HepG2 (cell line): Measurements from ENCODE around the gene TUBB4B. TPM values are rescaled to one million over a fixed set of nuclear protein-coding genes. Genes with fewer than 3 reads are reported as not detected.

Experiments
- BCL6 ChIP-seq: IDR thresholded peaks from 2 replicates; pipeline ENCODE4 v1.6.1; 2016; ENCODE audit warnings: missing genetic modification reagents, missing compliant biosample characterization
- GABPB1 ChIP-seq: IDR thresholded peaks from 2 replicates; pipeline ENCODE4 v1.6.1; 2016; ENCODE audit warnings: mild to moderate bottlenecking, missing genetic modification reagents, moderate library complexity, missing compliant biosample characterization
- HNRNPH1 ChIP-seq: fragments of 200-400 bp; formaldehyde crosslinking; optimal IDR thresholded peaks from 2 replicates; pipeline ENCODE3; 2017; ENCODE audit warnings: mild to moderate bottlenecking, low read depth, low read length
- HNRNPL ChIP-seq: fragments of 200-400 bp; formaldehyde crosslinking; IDR thresholded peaks from 2 replicates; pipeline ENCODE4 v1.6.1; 2017; ENCODE audit warnings: mild to moderate bottlenecking, low read depth, low read length
- NONO ChIP-seq, 2 experiments: fragments of 450-650 bp in 1 of 2; sonication (generic) in 1 of 2; formaldehyde crosslinking in 1 of 2; IDR thresholded peaks in 1 of 2; conservative IDR thresholded peaks in 1 of 2; 2 replicates each; pipeline versions ENCODE4 v1.6.1 to v1.8.0; 2017 to 2022; ENCODE audit warnings: mild to moderate bottlenecking in 1 of 2, missing genetic modification reagents in 1 of 2, moderate library complexity in 1 of 2
- PAX8 ChIP-seq: sonication (generic); formaldehyde crosslinking; IDR thresholded peaks from 2 replicates; pipeline ENCODE4 v1.8.0; 2022; ENCODE audit warnings: mild to moderate bottlenecking, missing genetic modification reagents, borderline replicate concordance
- SP5 ChIP-seq: IDR thresholded peaks from 2 replicates; pipeline ENCODE4 v1.6.1; 2016; ENCODE audit warnings: low read depth, borderline replicate concordance
- ZFP36L1 ChIP-seq: sonication (generic); formaldehyde crosslinking; IDR thresholded peaks from 2 replicates; pipeline ENCODE4 v1.8.0; 2022; ENCODE audit warnings: mild to moderate bottlenecking, missing genetic modification reagents, moderate library complexity
- ZNF124 ChIP-seq: sonication (generic); formaldehyde crosslinking; IDR thresholded peaks from 2 replicates; pipeline ENCODE4 v1.4.0; 2020; ENCODE audit warnings: missing genetic modification reagents
- ZNF282 ChIP-seq: fragments of 450-650 bp; IDR thresholded peaks from 2 replicates; pipeline ENCODE4 v1.6.1; 2018; ENCODE audit not compliant: partially characterized antibody
- ZNF317 ChIP-seq: sonication (generic); formaldehyde crosslinking; IDR thresholded peaks from 2 replicates; pipeline ENCODE4 v1.5.0; 2020; ENCODE audit warnings: mild to moderate bottlenecking, missing genetic modification reagents
- ZNF501 ChIP-seq: sonication (generic); formaldehyde crosslinking; IDR thresholded peaks from 2 replicates; pipeline ENCODE4 v1.5.1; 2020; ENCODE audit warnings: mild to moderate bottlenecking, moderate library complexity, missing genetic modification reagents
- ZNF558 ChIP-seq: sonication (generic); formaldehyde crosslinking; IDR thresholded peaks from 2 replicates; pipeline ENCODE4 v1.9.0; 2022; ENCODE audit warnings: mild to moderate bottlenecking, missing genetic modification reagents, borderline replicate concordance
- ZNF607 ChIP-seq: sonication (generic); formaldehyde crosslinking; IDR thresholded peaks from 2 replicates; pipeline ENCODE4 v1.5.1; 2020; ENCODE audit warnings: missing genetic modification reagents, mild to moderate bottlenecking, borderline replicate concordance
- polyA plus RNA-seq, 8 experiments: library from polyadenylated mRNA; depleted of rRNA in 3 of 8; stranded (reverse) in 7 of 8; unstranded in 1 of 8; fragments of >200 nt; fragmentation: Illumina TruSeq in 4 of 8; extraction: Trizol in 4 of 8; gene quantifications; 2 replicates each; pipeline versions ENCODE4 v1.2.1 to v1.2.3, GENCODE V29; 2011 to 2016; ENCODE audit warnings: low read depth in 4 of 8, missing spikeins in 1 of 8, mixed read lengths in 1 of 8; ENCODE audit not compliant: insufficient read depth in 1 of 8
- total RNA-seq, 5 experiments: library from RNA; depleted of rRNA; stranded (reverse); fragments of >200 nt; fragmentation: Illumina TruSeq; extraction: Trizol; gene quantifications; 2 replicates each; pipeline ENCODE4 v1.2.3, GENCODE V29; 2016; ENCODE audit warnings: low read depth in 1 of 5
- TF ChIP-seq, protein P1 (sequence below): sonication (generic); formaldehyde crosslinking; IDR thresholded peaks from 2 replicates; pipeline ENCODE4 v1.4.0; 2020; ENCODE audit warnings: missing genetic modification reagents, mild to moderate bottlenecking, borderline replicate concordance
- TF ChIP-seq, protein P2 (sequence below): sonication (generic); formaldehyde crosslinking; IDR thresholded peaks from 2 replicates; pipeline ENCODE4 v1.9.0; 2022; ENCODE audit warnings: missing genetic modification reagents, mild to moderate bottlenecking, borderline replicate concordance
- TF ChIP-seq, protein P3 (sequence below): IDR thresholded peaks from 2 replicates; pipeline ENCODE4 v1.6.1; 2018; ENCODE audit warnings: missing genetic modification reagents
- TF ChIP-seq, protein P4 (sequence below): sonication (generic); formaldehyde crosslinking; IDR thresholded peaks from 2 replicates; pipeline ENCODE4 v1.4.0; 2020; ENCODE audit warnings: mild to moderate bottlenecking, missing genetic modification reagents

Gene TUBB4B
- total and polyA plus RNA-seq, 2 of the 13 experiments (the other 11 are each of a cell fraction or from before 2014, with no cell fraction given), result 182 to 412 TPM

DNA sequence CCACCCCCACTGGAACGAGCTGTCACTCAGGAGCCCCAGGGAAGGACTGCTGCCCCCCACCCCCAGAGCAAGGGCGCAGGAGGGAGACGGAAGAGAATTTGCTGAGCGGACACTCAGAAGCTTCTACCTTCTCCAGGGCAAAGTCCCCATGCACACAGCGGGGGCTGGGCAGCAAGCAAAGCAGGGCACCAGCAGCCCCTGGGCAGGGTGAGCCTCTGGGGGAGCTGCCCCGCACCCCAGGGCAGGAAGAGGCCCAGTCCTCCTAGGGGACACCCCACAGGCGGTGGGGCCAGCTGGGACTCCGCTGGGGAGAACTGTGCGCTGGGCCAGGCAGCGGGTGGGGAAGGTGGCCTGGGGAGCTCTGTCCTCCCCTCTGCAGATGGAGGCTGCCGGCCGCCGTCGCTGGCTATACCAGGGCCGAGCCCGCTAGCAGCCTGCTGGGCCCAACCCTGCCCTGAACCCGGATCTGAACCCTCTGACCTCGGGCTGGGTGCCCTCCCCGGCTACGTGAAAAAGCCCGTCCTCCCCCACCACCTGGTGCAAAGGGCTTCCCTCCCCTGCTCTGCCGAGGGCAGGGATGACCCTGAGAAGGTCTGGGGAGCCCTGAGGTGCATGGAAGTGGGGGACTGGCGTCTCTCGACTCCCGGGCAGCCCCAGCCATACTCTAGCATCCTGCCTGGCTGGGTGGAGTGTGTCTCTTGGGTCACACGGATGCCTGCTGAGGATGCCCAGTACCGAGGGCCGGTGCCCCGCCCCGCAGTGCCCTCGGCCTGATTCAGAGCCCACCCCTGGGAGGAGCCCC lies 11.0 kb upstream of the TUBB4B start (continued):
- peak; percentile 91 for TF ChIP-seq ZNF501 (CRISPR knock-in tag)
- TF ChIP-seq GABPB1 (CRISPR knock-in tag), result peak; percentile 95
- TF ChIP-seq PAX8, result 0 out of 2 replicates have a peak, but pooled peaks have one; percentile 21
- peak; percentile 49 for TF ChIP-seq BCL6 (CRISPR knock-in tag)
- no peak for TF ChIP-seq HNRNPH1
- TF ChIP-seq, protein P1, sequence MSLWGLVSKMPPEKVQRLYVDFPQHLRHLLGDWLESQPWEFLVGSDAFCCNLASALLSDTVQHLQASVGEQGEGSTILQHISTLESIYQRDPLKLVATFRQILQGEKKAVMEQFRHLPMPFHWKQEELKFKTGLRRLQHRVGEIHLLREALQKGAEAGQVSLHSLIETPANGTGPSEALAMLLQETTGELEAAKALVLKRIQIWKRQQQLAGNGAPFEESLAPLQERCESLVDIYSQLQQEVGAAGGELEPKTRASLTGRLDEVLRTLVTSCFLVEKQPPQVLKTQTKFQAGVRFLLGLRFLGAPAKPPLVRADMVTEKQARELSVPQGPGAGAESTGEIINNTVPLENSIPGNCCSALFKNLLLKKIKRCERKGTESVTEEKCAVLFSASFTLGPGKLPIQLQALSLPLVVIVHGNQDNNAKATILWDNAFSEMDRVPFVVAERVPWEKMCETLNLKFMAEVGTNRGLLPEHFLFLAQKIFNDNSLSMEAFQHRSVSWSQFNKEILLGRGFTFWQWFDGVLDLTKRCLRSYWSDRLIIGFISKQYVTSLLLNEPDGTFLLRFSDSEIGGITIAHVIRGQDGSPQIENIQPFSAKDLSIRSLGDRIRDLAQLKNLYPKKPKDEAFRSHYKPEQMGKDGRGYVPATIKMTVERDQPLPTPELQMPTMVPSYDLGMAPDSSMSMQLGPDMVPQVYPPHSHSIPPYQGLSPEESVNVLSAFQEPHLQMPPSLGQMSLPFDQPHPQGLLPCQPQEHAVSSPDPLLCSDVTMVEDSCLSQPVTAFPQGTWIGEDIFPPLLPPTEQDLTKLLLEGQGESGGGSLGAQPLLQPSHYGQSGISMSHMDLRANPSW (CRISPR knock-in tag), result peak; percentile 91; the same call in 1 of the 2 replicates
- TF ChIP-seq, protein P2, sequence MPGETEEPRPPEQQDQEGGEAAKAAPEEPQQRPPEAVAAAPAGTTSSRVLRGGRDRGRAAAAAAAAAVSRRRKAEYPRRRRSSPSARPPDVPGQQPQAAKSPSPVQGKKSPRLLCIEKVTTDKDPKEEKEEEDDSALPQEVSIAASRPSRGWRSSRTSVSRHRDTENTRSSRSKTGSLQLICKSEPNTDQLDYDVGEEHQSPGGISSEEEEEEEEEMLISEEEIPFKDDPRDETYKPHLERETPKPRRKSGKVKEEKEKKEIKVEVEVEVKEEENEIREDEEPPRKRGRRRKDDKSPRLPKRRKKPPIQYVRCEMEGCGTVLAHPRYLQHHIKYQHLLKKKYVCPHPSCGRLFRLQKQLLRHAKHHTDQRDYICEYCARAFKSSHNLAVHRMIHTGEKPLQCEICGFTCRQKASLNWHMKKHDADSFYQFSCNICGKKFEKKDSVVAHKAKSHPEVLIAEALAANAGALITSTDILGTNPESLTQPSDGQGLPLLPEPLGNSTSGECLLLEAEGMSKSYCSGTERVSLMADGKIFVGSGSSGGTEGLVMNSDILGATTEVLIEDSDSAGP (CRISPR knock-in tag), result peak; percentile 46; the same call in 1 of the 2 replicates
- TF ChIP-seq NONO (IDR thresholded peaks at IDR 0.05), result no peak
- TF ChIP-seq NONO (CRISPR knock-in tag; conservative IDR thresholded peaks at IDR 0.05), result peak; percentile 89
- TF ChIP-seq HNRNPL, result peak; percentile 98
- TF ChIP-seq, protein P3, sequence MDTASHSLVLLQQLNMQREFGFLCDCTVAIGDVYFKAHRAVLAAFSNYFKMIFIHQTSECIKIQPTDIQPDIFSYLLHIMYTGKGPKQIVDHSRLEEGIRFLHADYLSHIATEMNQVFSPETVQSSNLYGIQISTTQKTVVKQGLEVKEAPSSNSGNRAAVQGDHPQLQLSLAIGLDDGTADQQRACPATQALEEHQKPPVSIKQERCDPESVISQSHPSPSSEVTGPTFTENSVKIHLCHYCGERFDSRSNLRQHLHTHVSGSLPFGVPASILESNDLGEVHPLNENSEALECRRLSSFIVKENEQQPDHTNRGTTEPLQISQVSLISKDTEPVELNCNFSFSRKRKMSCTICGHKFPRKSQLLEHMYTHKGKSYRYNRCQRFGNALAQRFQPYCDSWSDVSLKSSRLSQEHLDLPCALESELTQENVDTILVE, result peak; percentile 28; the same call in 1 of the 2 replicates
- 0 out of 2 replicates have a peak, but pooled peaks have one; percentile 60 for TF ChIP-seq ZNF607 (CRISPR knock-in tag)
- TF ChIP-seq ZNF317 (CRISPR knock-in tag), result no peak
- peak; percentile 41 for TF ChIP-seq SP5 (CRISPR knock-in tag)
- TF ChIP-seq, protein P4, sequence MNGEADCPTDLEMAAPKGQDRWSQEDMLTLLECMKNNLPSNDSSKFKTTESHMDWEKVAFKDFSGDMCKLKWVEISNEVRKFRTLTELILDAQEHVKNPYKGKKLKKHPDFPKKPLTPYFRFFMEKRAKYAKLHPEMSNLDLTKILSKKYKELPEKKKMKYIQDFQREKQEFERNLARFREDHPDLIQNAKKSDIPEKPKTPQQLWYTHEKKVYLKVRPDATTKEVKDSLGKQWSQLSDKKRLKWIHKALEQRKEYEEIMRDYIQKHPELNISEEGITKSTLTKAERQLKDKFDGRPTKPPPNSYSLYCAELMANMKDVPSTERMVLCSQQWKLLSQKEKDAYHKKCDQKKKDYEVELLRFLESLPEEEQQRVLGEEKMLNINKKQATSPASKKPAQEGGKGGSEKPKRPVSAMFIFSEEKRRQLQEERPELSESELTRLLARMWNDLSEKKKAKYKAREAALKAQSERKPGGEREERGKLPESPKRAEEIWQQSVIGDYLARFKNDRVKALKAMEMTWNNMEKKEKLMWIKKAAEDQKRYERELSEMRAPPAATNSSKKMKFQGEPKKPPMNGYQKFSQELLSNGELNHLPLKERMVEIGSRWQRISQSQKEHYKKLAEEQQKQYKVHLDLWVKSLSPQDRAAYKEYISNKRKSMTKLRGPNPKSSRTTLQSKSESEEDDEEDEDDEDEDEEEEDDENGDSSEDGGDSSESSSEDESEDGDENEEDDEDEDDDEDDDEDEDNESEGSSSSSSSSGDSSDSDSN (CRISPR knock-in tag), result peak; percentile 82
- no peak for TF ChIP-seq ZNF124 (CRISPR knock-in tag)
- 0 out of 2 replicates have a peak, but pooled peaks have one; percentile 43 for TF ChIP-seq ZNF558 (CRISPR knock-in tag)
- TF ChIP-seq ZFP36L1, result no peak
- no peak for TF ChIP-seq ZNF282
